ENCODE measurements around the gene MSMP.

DNA sequence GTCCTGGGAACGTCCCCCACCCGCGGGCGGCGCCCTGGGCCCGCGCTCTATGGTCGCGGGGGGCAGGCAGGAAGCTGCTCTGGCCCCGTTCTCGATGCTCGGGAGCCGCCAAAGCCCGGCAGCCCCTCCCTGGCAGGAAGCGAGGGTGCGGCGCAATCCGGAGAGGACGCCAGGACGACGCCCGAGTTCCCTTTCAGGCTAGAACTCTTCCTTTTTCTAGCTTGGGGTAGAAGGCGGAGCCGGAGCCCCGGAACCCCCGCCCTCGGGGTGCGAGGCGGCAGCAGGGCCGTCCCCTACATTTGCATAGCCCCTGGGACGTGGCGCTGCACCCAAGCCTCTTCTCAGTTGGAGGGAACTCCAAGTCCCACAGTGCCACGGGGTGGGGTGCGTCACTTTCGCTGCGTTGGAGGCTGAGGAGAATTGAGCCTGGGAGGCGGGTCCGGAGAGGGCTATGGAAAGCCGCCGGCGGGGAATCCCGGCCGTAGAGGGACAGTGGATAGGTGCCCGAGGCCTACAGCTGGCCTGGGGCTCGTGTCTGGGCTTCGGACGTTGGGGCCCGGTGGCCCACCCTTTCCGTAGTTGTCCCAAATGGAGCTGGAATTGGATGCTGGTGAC lies 21.8 kb downstream of the MSMP start, which contains the start of the genes CREB3 and TLN1:
- TF ChIP-seq ZNF274 (IDR thresholded peaks at IDR 0.05; ENCODE audit: borderline replicate concordance, low read depth, low read length) (no peak), ZC3H11A (IDR thresholded peaks at IDR 0.05; ENCODE audit: low read depth, low read length) (no peak)

Measured in K562 (cell line).